Uterus (tissue), 4 donors: ENCODE data around the gene ADAMTS2. TPM values are rescaled to one million over a fixed set of nuclear protein-coding genes. Genes with fewer than 3 reads are reported as not detected.
A peak's percentile ranks its signal among the peaks of the same experiment; 100 is the strongest.

Source experiments
- DNase-seq, 2 donors: peaks; one replicate each; pipeline ENCODE4 v3.0.0-alpha.2; 2019 to 2020
- H3K27ac ChIP-seq, 2 donors: fragments of 200-600 bp; sonication (generic); 1 replicate in 1 of 2; 2 replicates in 1 of 2; pipeline ENCODE4 v1.5.1; 2016 to 2018
- H3K27me3 ChIP-seq, 2 donors: fragments of 200-600 bp; sonication (generic); one replicate each; pipeline ENCODE4 v1.5.1; 2018 to 2019; ENCODE audit warnings: control low read depth in 1 of 2
- H3K36me3 ChIP-seq, 2 donors: fragments of 200-600 bp; sonication (generic); one replicate each; pipeline ENCODE4 v1.5.1; 2019; ENCODE audit warnings: control low read depth in 1 of 2
- H3K4me1 ChIP-seq, 2 donors: fragments of 200-600 bp; sonication (generic); one replicate each; pipeline ENCODE4 v1.5.1; 2018 to 2019; ENCODE audit warnings: control low read depth in 1 of 2
- H3K4me3 ChIP-seq, 2 donors: fragments of 200-600 bp; sonication (generic); 1 replicate in 1 of 2; 2 replicates in 1 of 2; pipeline ENCODE4 v1.5.1; 2018 to 2019; ENCODE audit warnings: mild to moderate bottlenecking in 1 of 2
- H3K9me3 ChIP-seq, 2 donors: fragments of 200-600 bp; sonication (generic); one replicate each; pipeline ENCODE4 v1.5.1; 2019; ENCODE audit warnings: control low read depth in 1 of 2
- POLR2A ChIP-seq, 2 donors: fragments of 450-650 bp; IDR thresholded peaks; one replicate each; pipeline ENCODE4 v1.6.1; 2016; ENCODE audit warnings: antibody characterized with exemption in 2 of 2, mild to moderate bottlenecking in 1 of 2, moderate library complexity in 1 of 2
- intact Hi-C: fragments of 100-400 bp; cut with DNase I; formaldehyde crosslinking; loops from one replicate; pipeline ENCODE4 v1.15.1; 2023; ENCODE audit warnings: low total_unique reads
- total RNA-seq, 4 donors: library from RNA; depleted of rRNA in 3 of 4; stranded (reverse); fragments of >200 nt in 3 of 4; gene quantifications; one replicate each; pipeline versions ENCODE4 v1.1.0 to v1.2.4, GENCODE V29; 2014 to 2023
- TF ChIP-seq, protein P1 (sequence below), 4 experiments: fragments of 200-600 bp in 2 of 4; fragments of 450-650 bp in 2 of 4; sonication (generic) in 2 of 4; IDR thresholded peaks; one replicate each; pipeline ENCODE4 v1.5.1; 2016 to 2019; ENCODE audit warnings: antibody characterized with exemption in 4 of 4, mild to moderate bottlenecking in 2 of 4, moderate library complexity in 1 of 4
- donor health status: DM: yes; HTN: yes; CAD: no.

Gene ADAMTS2
- total RNA-seq, 4 donors from 2014 or later: 4.1 to 97.1 (median 40.3) TPM

DNA sequence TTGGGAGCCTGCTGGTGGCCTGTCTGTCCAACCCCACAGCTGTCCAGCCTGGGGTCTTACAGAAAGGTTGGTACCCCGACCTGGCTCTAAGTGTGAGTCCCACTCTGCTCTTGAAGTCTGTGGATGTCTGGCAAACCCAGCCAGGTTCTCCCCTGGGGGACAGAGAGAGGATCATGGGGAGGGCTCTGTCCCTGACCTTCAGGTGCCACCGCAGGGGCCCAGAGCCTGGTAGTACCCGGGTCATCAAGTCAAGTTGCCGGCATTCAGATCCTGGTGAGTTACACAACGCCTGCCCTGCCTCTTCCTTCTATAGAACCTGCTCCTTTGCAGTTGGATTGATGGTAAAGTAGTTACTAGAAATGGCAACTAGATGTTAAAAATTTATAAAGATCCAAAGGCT lies 66.7 kb downstream of the ADAMTS2 start:
- intact Hi-C loops: no loop called here
- H3K27me3 ChIP-seq: no peaks in the 10 kb centered on the region
- no peaks in the 10 kb centered on the region for H3K36me3 ChIP-seq
- peak in 1 of 2 donors; percentile 20 for DNase-seq
- TF ChIP-seq, protein P1, sequence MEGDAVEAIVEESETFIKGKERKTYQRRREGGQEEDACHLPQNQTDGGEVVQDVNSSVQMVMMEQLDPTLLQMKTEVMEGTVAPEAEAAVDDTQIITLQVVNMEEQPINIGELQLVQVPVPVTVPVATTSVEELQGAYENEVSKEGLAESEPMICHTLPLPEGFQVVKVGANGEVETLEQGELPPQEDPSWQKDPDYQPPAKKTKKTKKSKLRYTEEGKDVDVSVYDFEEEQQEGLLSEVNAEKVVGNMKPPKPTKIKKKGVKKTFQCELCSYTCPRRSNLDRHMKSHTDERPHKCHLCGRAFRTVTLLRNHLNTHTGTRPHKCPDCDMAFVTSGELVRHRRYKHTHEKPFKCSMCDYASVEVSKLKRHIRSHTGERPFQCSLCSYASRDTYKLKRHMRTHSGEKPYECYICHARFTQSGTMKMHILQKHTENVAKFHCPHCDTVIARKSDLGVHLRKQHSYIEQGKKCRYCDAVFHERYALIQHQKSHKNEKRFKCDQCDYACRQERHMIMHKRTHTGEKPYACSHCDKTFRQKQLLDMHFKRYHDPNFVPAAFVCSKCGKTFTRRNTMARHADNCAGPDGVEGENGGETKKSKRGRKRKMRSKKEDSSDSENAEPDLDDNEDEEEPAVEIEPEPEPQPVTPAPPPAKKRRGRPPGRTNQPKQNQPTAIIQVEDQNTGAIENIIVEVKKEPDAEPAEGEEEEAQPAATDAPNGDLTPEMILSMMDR (IDR thresholded peaks at IDR 0.05): no peak
- TF ChIP-seq POLR2A (IDR thresholded peaks at IDR 0.05): no peak
- H3K4me3 ChIP-seq: no peak overlapping the region
- peak overlapping the region; percentile 65 to 74 for H3K27ac ChIP-seq
- peaks cover 8 to 31% of the 10 kb centered on the region in 2 donors for H3K4me1 ChIP-seq
- no peaks in the 10 kb centered on the region for H3K9me3 ChIP-seq

DNA sequence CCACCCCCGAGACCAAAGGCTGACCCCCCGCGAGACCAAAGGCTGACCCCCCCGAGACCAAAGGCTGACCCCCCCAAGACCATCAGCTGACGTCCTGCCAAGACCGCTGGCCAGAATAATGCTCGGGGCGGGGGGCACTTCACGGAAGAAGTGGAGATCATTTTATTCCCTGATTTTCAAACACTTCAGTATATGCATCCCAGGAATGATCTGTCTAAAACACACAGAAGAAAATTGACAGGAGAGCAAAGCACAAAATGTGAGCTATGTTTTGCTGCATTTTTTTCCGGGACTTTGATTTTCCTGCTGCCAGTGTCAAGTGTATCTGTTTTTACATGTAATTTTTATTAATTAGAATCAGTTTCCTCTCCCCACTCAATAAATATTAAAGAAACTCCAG lies 67.1 kb downstream of the ADAMTS2 start:
- no peaks in the 10 kb centered on the region for H3K27me3 ChIP-seq
- TF ChIP-seq, protein P1 (IDR thresholded peaks at IDR 0.05): no peak
- TF ChIP-seq POLR2A (IDR thresholded peaks at IDR 0.05): no peak
- DNase-seq: no peak
- peak overlapping the region; percentile 65 to 74 for H3K27ac ChIP-seq
- no peak overlapping the region for H3K4me3 ChIP-seq
- peaks cover 8 to 35% of the 10 kb centered on the region in 2 donors for H3K4me1 ChIP-seq
- intact Hi-C loops: no loop called here
- H3K9me3 ChIP-seq: no peaks in the 10 kb centered on the region
- no peaks in the 10 kb centered on the region for H3K36me3 ChIP-seq

DNA sequence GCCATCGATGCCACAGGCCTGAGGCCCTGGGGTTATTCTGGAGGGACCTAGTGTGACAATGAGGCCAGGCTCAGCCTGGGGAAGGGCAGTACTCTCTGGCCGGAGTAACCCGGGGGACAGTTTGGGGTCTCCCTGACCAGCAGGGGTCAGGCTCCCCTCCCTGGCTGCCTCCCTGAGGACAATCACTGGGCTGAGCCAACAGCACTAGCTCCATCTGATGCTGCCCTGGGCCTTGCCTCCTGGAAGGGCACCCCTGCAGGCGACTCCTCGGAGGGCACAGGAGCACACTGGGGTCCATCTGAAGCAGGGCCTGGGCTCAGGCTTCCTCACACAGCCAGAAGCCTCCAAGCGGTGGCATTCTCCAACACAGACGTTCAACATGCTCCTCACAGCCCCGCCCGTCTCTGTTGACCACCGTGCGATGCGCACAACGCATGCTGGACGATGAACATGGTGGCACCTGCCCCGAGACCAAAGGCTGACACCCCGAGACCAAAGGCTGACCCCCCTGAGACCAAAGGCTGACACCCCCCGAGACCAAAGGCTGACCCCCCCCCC lies 68.3 kb downstream of the ADAMTS2 start:
- H3K27me3 ChIP-seq: no peaks in the 10 kb centered on the region
- intact Hi-C loops: no loop called here
- no peak overlapping the region for H3K4me3 ChIP-seq
- DNase-seq: peak in 1 of 2 donors; percentile 41
- peaks cover 8 to 37% of the 10 kb centered on the region in 2 donors for H3K4me1 ChIP-seq
- H3K36me3 ChIP-seq: no peaks in the 10 kb centered on the region
- no peaks in the 10 kb centered on the region for H3K9me3 ChIP-seq
- no peak for TF ChIP-seq POLR2A (IDR thresholded peaks at IDR 0.05)
- TF ChIP-seq, protein P1 (IDR thresholded peaks at IDR 0.05): no peak
- peak overlapping the region; percentile 89 to 98 for H3K27ac ChIP-seq

DNA sequence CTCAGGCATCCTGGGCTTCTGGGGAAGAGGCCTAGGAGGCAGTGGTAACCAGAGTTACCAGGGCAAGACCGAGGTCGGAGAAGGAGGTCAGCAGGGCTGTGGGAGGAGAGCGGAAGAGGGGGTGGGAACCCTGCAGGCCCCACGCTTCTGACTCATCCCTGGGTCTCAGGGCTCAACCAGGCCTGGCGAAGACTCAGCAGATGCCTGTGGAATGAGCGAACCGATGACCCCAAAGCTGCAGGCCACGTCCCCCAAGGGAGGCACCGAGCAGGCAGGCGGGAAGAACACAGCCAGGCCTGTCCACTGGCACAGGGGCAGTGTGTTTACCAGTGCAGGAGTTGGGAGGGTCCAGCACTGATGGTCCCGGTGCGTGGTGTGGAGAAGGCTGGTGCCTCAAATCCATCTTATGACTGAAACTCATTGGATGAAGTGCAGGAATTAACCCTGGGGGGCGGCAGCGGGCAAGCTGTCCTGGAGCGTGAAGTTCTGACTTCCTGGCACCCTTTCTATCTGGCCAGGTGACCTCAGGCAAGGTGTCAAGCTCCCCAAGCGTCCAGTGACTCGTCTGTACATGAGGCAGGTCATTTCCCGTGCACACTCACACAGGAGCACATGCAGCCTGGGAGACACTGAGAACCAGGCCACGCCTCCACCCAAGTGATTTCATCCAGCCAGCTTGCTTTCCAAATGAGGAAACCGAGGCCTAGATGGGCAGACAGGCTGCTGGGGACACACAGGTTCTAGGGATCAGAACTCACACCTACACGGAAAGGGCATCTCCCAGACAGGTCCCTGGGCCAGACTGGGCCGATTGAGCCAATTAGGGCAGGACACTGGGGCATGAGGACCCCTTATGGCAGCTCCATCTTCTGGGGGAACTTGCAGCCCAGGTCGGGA lies 69.1 kb downstream of the ADAMTS2 start:
- DNase-seq: peak; percentile 94 to 97
- Histone ChIP-seq H3K27ac (peak overlapping the region; percentile 89 to 98), H3K4me1 (peaks cover 12 to 41% of the 10 kb centered on the region in 2 donors), H3K9me3 (no peaks in the 10 kb centered on the region), H3K36me3 (no peaks in the 10 kb centered on the region), H3K27me3 (no peaks in the 10 kb centered on the region), H3K4me3 (no peak overlapping the region)
- TF ChIP-seq POLR2A (IDR thresholded peaks at IDR 0.05): no peak
- TF ChIP-seq, protein P1 (IDR thresholded peaks at IDR 0.05): peak in 1 of 4 experiments; percentile 10
- intact Hi-C loops: no loop called here

DNA sequence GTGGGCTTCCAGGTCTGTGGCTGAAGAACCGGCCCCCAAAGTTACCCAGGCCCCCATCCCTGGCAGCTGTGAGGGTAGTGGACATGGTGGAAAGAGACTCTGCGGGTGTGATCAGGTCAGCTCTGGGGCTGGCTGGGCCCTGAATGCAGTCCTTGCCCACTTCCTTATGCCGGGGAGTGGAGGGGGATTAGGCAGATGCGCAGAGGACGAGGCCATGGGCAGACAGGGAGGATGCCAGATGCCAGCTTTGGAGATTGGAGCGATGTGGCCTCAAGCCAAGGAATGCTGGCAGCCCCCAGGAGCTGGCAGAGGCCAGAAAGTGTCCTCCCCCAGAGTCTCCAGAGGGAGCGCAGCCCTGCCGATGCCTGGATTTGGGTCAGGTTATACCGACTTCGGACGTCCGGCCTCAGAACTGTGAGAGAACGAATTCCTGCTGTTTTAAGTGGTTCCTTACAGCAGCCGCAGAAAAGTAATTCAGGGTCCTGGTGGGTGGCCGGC lies 69.8 kb downstream of the ADAMTS2 start:
- H3K27me3 ChIP-seq: no peaks in the 10 kb centered on the region
- no peaks in the 10 kb centered on the region for H3K9me3 ChIP-seq
- H3K4me1 ChIP-seq: peaks cover 16 to 49% of the 10 kb centered on the region in 2 donors
- intact Hi-C loops: no loop called here
- peak in 1 of 2 donors; percentile 64 for DNase-seq
- no peaks in the 10 kb centered on the region for H3K36me3 ChIP-seq
- H3K27ac ChIP-seq: peak overlapping the region; percentile 89 to 98
- TF ChIP-seq, protein P1 (IDR thresholded peaks at IDR 0.05): no peak
- TF ChIP-seq POLR2A (IDR thresholded peaks at IDR 0.05): no peak
- no peak overlapping the region for H3K4me3 ChIP-seq
